Measurements from ENCODE around the gene NFATC2IP. TPM values are rescaled to one million over a fixed set of nuclear protein-coding genes. Genes with fewer than 3 reads are reported as not detected.
A peak's percentile ranks its signal among the peaks of the same experiment; 100 is the strongest.
"Not testable (repeated sequence)": the region's sequence is repeated elsewhere in the genome, so short reads cannot be mapped to it uniquely, and the experiment has no call there.

The NFATC2IP gene
- polyA plus RNA-seq, 1 donor: 58.8 TPM

- 73% methylated on average over 3 of the region's 26 CpGs for WGBS (ENCODE audit: insufficient coverage, low lambda C conversion rate)
- Histone ChIP-seq H3K4me3 (ENCODE audit: low read length) (no peak overlapping the region), H3K36me3 (ENCODE audit: control insufficient read depth, insufficient read depth, low read length) (no peaks in the 10 kb centered on the region), H3K9me3 (ENCODE audit: control insufficient read depth, low read depth, low read length) (peaks cover 6% of the 10 kb centered on the region), H3K27me3 (ENCODE audit: control insufficient read depth, insufficient read depth, low read length) (no peaks in the 10 kb centered on the region), H3K27ac (ENCODE audit: low read length) (peak overlapping the region; percentile 38), H3K4me1 (ENCODE audit: control insufficient read depth, insufficient read depth, low read length) (peaks cover 10% of the 10 kb centered on the region)
- no peak for DNase-seq
Measured at GRCh38 chr16:28936784-28937155, 14.0 kb upstream of the NFATC2IP start.

GRCh38 chr16:28937222-28937876 is 13.4 kb upstream of the NFATC2IP start:
- H3K9me3 ChIP-seq (ENCODE audit: control insufficient read depth, low read depth, low read length): peaks cover 6% of the 10 kb centered on the region
- WGBS (ENCODE audit: insufficient coverage, low lambda C conversion rate): no CpG with 5 or more reads among the region's 14 CpGs
- DNase-seq: no peak

GRCh38 chr16:28938721-28939120 is 12.0 kb upstream of the NFATC2IP start:
- no peak for DNase-seq
- no peak overlapping the region for H3K27ac ChIP-seq (ENCODE audit: low read length)
- no peaks in the 10 kb centered on the region for H3K36me3 ChIP-seq (ENCODE audit: control insufficient read depth, insufficient read depth, low read length)
- peaks cover 10% of the 10 kb centered on the region for H3K4me1 ChIP-seq (ENCODE audit: control insufficient read depth, insufficient read depth, low read length)
- no peak overlapping the region for H3K4me3 ChIP-seq (ENCODE audit: low read length)
- H3K27me3 ChIP-seq (ENCODE audit: control insufficient read depth, insufficient read depth, low read length): no peaks in the 10 kb centered on the region
- no CpG with 5 or more reads among the region's 7 CpGs for WGBS (ENCODE audit: insufficient coverage, low lambda C conversion rate)
- peaks cover 6% of the 10 kb centered on the region for H3K9me3 ChIP-seq (ENCODE audit: control insufficient read depth, low read depth, low read length)

More at GRCh38 chr16:28937222-28937876, 13.4 kb upstream of the NFATC2IP start:
- Histone ChIP-seq H3K36me3 (ENCODE audit: control insufficient read depth, insufficient read depth, low read length) (no peaks in the 10 kb centered on the region), H3K27ac (ENCODE audit: low read length) (no peak overlapping the region), H3K27me3 (ENCODE audit: control insufficient read depth, insufficient read depth, low read length) (no peaks in the 10 kb centered on the region), H3K4me1 (ENCODE audit: control insufficient read depth, insufficient read depth, low read length) (peaks cover 10% of the 10 kb centered on the region), H3K4me3 (ENCODE audit: low read length) (no peak overlapping the region)

- not testable (repeated sequence) for H3K4me1 ChIP-seq (ENCODE audit: control insufficient read depth, insufficient read depth, low read length); H3K27ac ChIP-seq (ENCODE audit: low read length); H3K4me3 ChIP-seq (ENCODE audit: low read length); H3K27me3 ChIP-seq (ENCODE audit: control insufficient read depth, insufficient read depth, low read length); DNase-seq; H3K9me3 ChIP-seq (ENCODE audit: control insufficient read depth, low read depth, low read length); H3K36me3 ChIP-seq (ENCODE audit: control insufficient read depth, insufficient read depth, low read length)
- WGBS (ENCODE audit: insufficient coverage, low lambda C conversion rate): no CpG with 5 or more reads among the region's 7 CpGs
Measured at GRCh38 chr16:28939825-28940224, 10.9 kb upstream of the NFATC2IP start.

GRCh38 chr16:28943281-28943680 is 7.5 kb upstream of the NFATC2IP start:
- no peak for DNase-seq
- H3K36me3 ChIP-seq (ENCODE audit: control insufficient read depth, insufficient read depth, low read length): no peaks in the 10 kb centered on the region
- no peaks in the 10 kb centered on the region for H3K27me3 ChIP-seq (ENCODE audit: control insufficient read depth, insufficient read depth, low read length)
- no peak overlapping the region for H3K4me3 ChIP-seq (ENCODE audit: low read length)
- H3K9me3 ChIP-seq (ENCODE audit: control insufficient read depth, low read depth, low read length): no peaks in the 10 kb centered on the region
- peaks cover 6% of the 10 kb centered on the region for H3K4me1 ChIP-seq (ENCODE audit: control insufficient read depth, insufficient read depth, low read length)
- H3K27ac ChIP-seq (ENCODE audit: low read length): no peak overlapping the region

GRCh38 chr16:28946681-28947080 is 4.1 kb upstream of the NFATC2IP start:
- H3K4me3 ChIP-seq (ENCODE audit: low read length): no peak overlapping the region
- no peaks in the 10 kb centered on the region for H3K36me3 ChIP-seq (ENCODE audit: control insufficient read depth, insufficient read depth, low read length)
- H3K9me3 ChIP-seq (ENCODE audit: control insufficient read depth, low read depth, low read length): no peaks in the 10 kb centered on the region
- no peak for DNase-seq
- H3K4me1 ChIP-seq (ENCODE audit: control insufficient read depth, insufficient read depth, low read length): peaks cover 11% of the 10 kb centered on the region
- WGBS (ENCODE audit: insufficient coverage, low lambda C conversion rate): 100% methylated on average over 1 of the region's 4 CpGs
- no peaks in the 10 kb centered on the region for H3K27me3 ChIP-seq (ENCODE audit: control insufficient read depth, insufficient read depth, low read length)
- H3K27ac ChIP-seq (ENCODE audit: low read length): no peak overlapping the region

- DNase-seq: no peak
- no CpG with 5 or more reads among the region's 17 CpGs for WGBS (ENCODE audit: insufficient coverage, low lambda C conversion rate)
- Histone ChIP-seq H3K27ac (ENCODE audit: low read length) (no peak overlapping the region), H3K36me3 (ENCODE audit: control insufficient read depth, insufficient read depth, low read length) (peaks cover 33% of the 10 kb centered on the region), H3K4me3 (ENCODE audit: low read length) (peak overlapping the region; percentile 77), H3K27me3 (ENCODE audit: control insufficient read depth, insufficient read depth, low read length) (no peaks in the 10 kb centered on the region), H3K9me3 (ENCODE audit: control insufficient read depth, low read depth, low read length) (no peaks in the 10 kb centered on the region), H3K4me1 (ENCODE audit: control insufficient read depth, insufficient read depth, low read length) (peaks cover 13% of the 10 kb centered on the region)
Measured at GRCh38 chr16:28951410-28951943, 740 bp downstream of the NFATC2IP start.

- no peaks in the 10 kb centered on the region for H3K27me3 ChIP-seq (ENCODE audit: control insufficient read depth, insufficient read depth, low read length)
- H3K9me3 ChIP-seq (ENCODE audit: control insufficient read depth, low read depth, low read length): no peaks in the 10 kb centered on the region
- no peaks in the 10 kb centered on the region for H3K4me1 ChIP-seq (ENCODE audit: control insufficient read depth, insufficient read depth, low read length)
- peaks cover 79% of the 10 kb centered on the region for H3K36me3 ChIP-seq (ENCODE audit: control insufficient read depth, insufficient read depth, low read length)
- WGBS (ENCODE audit: insufficient coverage, low lambda C conversion rate): no CpG with 5 or more reads among the region's 9 CpGs
- no peak overlapping the region for H3K4me3 ChIP-seq (ENCODE audit: low read length)
- no peak for DNase-seq
- H3K27ac ChIP-seq (ENCODE audit: low read length): no peak overlapping the region
Measured at GRCh38 chr16:28958216-28958615, 7.5 kb downstream of the NFATC2IP start.

GRCh38 chr16:28958836-28959235 is 8.1 kb downstream of the NFATC2IP start:
- Histone ChIP-seq H3K27ac (ENCODE audit: low read length) (no peak overlapping the region), H3K27me3 (ENCODE audit: control insufficient read depth, insufficient read depth, low read length) (no peaks in the 10 kb centered on the region), H3K4me3 (ENCODE audit: low read length) (no peak overlapping the region), H3K36me3 (ENCODE audit: control insufficient read depth, insufficient read depth, low read length) (peaks cover 79% of the 10 kb centered on the region), H3K4me1 (ENCODE audit: control insufficient read depth, insufficient read depth, low read length) (no peaks in the 10 kb centered on the region), H3K9me3 (ENCODE audit: control insufficient read depth, low read depth, low read length) (no peaks in the 10 kb centered on the region)
- DNase-seq: no peak
- no CpG with 5 or more reads among the region's 6 CpGs for WGBS (ENCODE audit: insufficient coverage, low lambda C conversion rate)

GRCh38 chr16:28964072-28964471 is 13.3 kb downstream of the NFATC2IP start:
- WGBS (ENCODE audit: insufficient coverage, low lambda C conversion rate): no CpG with 5 or more reads among the region's 3 CpGs
- H3K36me3 ChIP-seq (ENCODE audit: control insufficient read depth, insufficient read depth, low read length): peaks cover 49% of the 10 kb centered on the region

GRCh38 chr16:28964496-28964895 is 13.8 kb downstream of the NFATC2IP start:
- no CpG with 5 or more reads among the region's 2 CpGs for WGBS (ENCODE audit: insufficient coverage, low lambda C conversion rate)
- Histone ChIP-seq H3K9me3 (ENCODE audit: control insufficient read depth, low read depth, low read length) (no peaks in the 10 kb centered on the region), H3K36me3 (ENCODE audit: control insufficient read depth, insufficient read depth, low read length) (peaks cover 47% of the 10 kb centered on the region)

More at GRCh38 chr16:28964072-28964471, 13.3 kb downstream of the NFATC2IP start:
- H3K4me1 ChIP-seq (ENCODE audit: control insufficient read depth, insufficient read depth, low read length): no peaks in the 10 kb centered on the region
- H3K27ac ChIP-seq (ENCODE audit: low read length): no peak overlapping the region
- no peaks in the 10 kb centered on the region for H3K9me3 ChIP-seq (ENCODE audit: control insufficient read depth, low read depth, low read length)
- DNase-seq: no peak
- no peaks in the 10 kb centered on the region for H3K27me3 ChIP-seq (ENCODE audit: control insufficient read depth, insufficient read depth, low read length)
- H3K4me3 ChIP-seq (ENCODE audit: low read length): no peak overlapping the region

More at GRCh38 chr16:28964496-28964895, 13.8 kb downstream of the NFATC2IP start:
- H3K4me1 ChIP-seq (ENCODE audit: control insufficient read depth, insufficient read depth, low read length): no peaks in the 10 kb centered on the region
- H3K4me3 ChIP-seq (ENCODE audit: low read length): no peak overlapping the region
- no peak for DNase-seq
- H3K27me3 ChIP-seq (ENCODE audit: control insufficient read depth, insufficient read depth, low read length): no peaks in the 10 kb centered on the region
- H3K27ac ChIP-seq (ENCODE audit: low read length): no peak overlapping the region
